ENCODE data around the gene EEIG1.

EEIG1 gene

DNA sequence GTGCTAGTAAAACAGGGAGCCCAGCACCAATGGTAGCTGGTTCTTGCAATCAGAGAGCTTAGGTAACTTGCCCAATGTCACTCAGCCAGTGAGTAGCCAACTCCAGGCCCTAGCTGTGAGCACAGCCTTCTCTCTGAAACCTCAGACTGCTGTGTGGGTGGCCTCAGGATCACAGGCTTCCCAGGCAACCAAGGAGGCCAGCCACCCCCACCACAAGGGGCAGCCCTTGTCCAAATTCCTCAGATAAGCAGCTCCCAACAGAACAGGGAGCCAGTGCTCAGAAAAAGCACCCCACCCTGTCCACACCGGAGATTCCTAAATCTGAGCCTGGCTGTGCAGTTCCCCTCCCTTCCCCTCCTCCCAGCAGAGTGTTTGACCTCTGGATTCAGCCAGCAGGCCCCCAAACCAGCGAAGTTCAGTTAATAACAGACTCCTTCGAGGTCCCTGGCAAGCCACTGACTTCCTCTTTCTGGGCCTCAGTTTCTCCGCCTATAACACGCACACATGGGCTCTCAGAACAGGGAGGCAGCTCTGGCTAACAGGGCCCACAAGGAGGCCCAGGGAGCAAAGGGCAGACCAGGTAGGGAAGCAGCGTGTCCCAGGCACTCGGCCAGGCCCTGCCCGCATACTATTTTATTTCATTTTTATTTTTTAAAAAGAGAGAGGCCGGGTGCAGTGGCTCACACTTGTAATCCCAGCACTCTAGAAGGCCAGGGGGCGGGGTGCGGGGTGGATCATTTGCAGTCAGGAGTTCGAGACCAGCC is 2.7 kb downstream of the EEIG1 start:
- no peak for DNase-seq (ENCODE audit: low read depth, low spot score)
- no peaks in the 10 kb centered on the region for H3K27me3 ChIP-seq (ENCODE audit: insufficient read depth, insufficient read length)
- no peaks in the 10 kb centered on the region for H3K9me3 ChIP-seq (ENCODE audit: insufficient read depth, low read length)
- H3K4me3 ChIP-seq (ENCODE audit: insufficient read length, low read depth): peak overlapping the region; percentile 27
- H3K4me1 ChIP-seq (ENCODE audit: insufficient read depth, insufficient read length): peaks cover 40% of the 10 kb centered on the region
- peak overlapping the region; percentile 80 for H3K9ac ChIP-seq (ENCODE audit: insufficient read length, low read depth)
- peaks cover 27% of the 10 kb centered on the region for H3K36me3 ChIP-seq (ENCODE audit: insufficient read depth, insufficient read length, low read length)
- TF ChIP-seq SUZ12 (IDR thresholded peaks at IDR 0.05; ENCODE audit: extremely low read depth, insufficient read depth, insufficient read length) (no peak), ZNF274 (IDR thresholded peaks at IDR 0.05; ENCODE audit: low read depth, low read length) (no peak), YY1 (IDR thresholded peaks at IDR 0.05; ENCODE audit: insufficient read depth, insufficient read length) (no peak)

DNA sequence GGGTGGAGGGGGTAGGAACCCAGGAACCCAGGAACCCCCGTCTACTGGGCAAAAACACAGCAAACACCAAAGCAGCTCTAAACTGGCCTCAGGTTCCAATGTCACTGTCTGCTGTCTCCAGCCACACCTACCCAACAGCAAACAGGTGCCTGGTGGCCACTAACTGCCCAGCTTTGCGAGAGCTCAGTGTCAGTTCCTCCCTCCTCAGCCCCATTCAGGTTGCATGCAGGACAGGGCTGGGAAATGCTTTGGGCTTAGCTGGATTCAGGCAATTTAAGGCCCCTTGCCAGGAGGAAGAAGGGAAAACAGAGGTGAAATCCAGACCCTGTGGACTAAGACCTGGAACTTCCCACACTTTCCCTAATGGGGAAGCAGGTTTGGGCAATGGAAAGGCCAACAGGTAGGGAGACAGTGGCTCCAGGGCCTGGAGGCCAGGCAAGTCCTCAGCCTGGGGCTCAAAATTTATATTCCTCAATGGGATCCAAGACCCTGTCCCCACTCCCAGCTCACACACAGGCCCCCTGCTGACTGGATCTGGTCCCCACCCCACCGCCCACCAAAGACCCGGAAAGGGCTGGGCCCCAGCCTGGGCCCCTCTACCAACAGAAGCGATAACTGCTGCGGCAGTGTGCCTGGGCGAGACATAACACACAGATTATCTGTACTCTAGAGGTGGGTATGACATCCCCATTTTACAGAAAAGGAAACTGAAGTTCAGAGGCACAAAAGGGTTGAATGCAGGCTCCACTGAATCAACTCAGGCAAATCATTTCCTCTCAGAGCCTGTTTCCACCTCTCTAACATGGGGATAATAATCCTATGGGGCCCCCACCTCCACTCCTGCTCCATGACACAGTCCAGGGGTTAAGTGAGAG is 3.5 kb downstream of the EEIG1 start:
- Histone ChIP-seq H3K4me3 (ENCODE audit: insufficient read length, low read depth) (peak overlapping the region; percentile 27), H3K27me3 (ENCODE audit: insufficient read depth, insufficient read length) (no peaks in the 10 kb centered on the region), H3K9ac (ENCODE audit: insufficient read length, low read depth) (peak overlapping the region; percentile 80), H3K4me1 (ENCODE audit: insufficient read depth, insufficient read length) (peaks cover 43% of the 10 kb centered on the region), H3K36me3 (ENCODE audit: insufficient read depth, insufficient read length, low read length) (peaks cover 27% of the 10 kb centered on the region), H3K9me3 (ENCODE audit: insufficient read depth, low read length) (no peaks in the 10 kb centered on the region)
- no peak for DNase-seq (ENCODE audit: low read depth, low spot score)
- TF ChIP-seq ZNF274 (IDR thresholded peaks at IDR 0.05; ENCODE audit: low read depth, low read length) (no peak), SUZ12 (IDR thresholded peaks at IDR 0.05; ENCODE audit: extremely low read depth, insufficient read depth, insufficient read length) (no peak), YY1 (IDR thresholded peaks at IDR 0.05; ENCODE audit: insufficient read depth, insufficient read length) (no peak)

DNA sequence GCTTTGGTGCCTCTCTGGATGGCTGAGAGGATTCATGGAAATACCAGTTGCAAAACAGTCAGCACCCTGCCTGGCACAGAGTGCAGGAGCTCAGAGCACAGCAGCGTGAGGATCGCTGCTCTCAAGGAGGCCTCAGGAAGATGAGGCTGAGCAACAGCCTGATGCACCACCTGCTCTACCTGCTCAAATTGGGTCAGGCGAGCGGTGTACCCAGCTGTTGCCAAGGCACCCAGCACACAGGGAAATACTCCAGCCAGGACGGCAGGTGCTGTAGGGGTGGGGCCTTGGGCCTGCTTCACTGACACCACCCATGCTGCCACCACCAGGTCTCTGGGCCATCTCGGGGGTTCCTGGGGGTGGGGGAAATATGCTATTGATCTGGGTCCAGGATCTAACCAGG is 4.3 kb downstream of the EEIG1 start:
- peaks cover 41% of the 10 kb centered on the region for H3K4me1 ChIP-seq (ENCODE audit: insufficient read depth, insufficient read length)
- no peak overlapping the region for H3K4me3 ChIP-seq (ENCODE audit: insufficient read length, low read depth)
- TF ChIP-seq ZNF274 (IDR thresholded peaks at IDR 0.05; ENCODE audit: low read depth, low read length) (no peak), SUZ12 (IDR thresholded peaks at IDR 0.05; ENCODE audit: extremely low read depth, insufficient read depth, insufficient read length) (no peak), YY1 (IDR thresholded peaks at IDR 0.05; ENCODE audit: insufficient read depth, insufficient read length) (no peak)
- H3K9ac ChIP-seq (ENCODE audit: insufficient read length, low read depth): no peak overlapping the region
- no peak for DNase-seq (ENCODE audit: low read depth, low spot score)
- no peaks in the 10 kb centered on the region for H3K9me3 ChIP-seq (ENCODE audit: insufficient read depth, low read length)
- H3K36me3 ChIP-seq (ENCODE audit: insufficient read depth, insufficient read length, low read length): peaks cover 27% of the 10 kb centered on the region
- H3K27me3 ChIP-seq (ENCODE audit: insufficient read depth, insufficient read length): no peaks in the 10 kb centered on the region

GRCh38 chr9:127975376-127976315 is 5.1 kb downstream of the EEIG1 start:
- H3K4me1 ChIP-seq (ENCODE audit: insufficient read depth, insufficient read length): peaks cover 47% of the 10 kb centered on the region
- H3K9ac ChIP-seq (ENCODE audit: insufficient read length, low read depth): peak overlapping the region; percentile 4
- H3K27me3 ChIP-seq (ENCODE audit: insufficient read depth, insufficient read length): no peaks in the 10 kb centered on the region
- no peaks in the 10 kb centered on the region for H3K9me3 ChIP-seq (ENCODE audit: insufficient read depth, low read length)
- peaks cover 27% of the 10 kb centered on the region for H3K36me3 ChIP-seq (ENCODE audit: insufficient read depth, insufficient read length, low read length)
- no peak for DNase-seq (ENCODE audit: low read depth, low spot score)
- no peak for TF ChIP-seq YY1 (IDR thresholded peaks at IDR 0.05; ENCODE audit: insufficient read depth, insufficient read length)
- no peak for TF ChIP-seq SUZ12 (IDR thresholded peaks at IDR 0.05; ENCODE audit: extremely low read depth, insufficient read depth, insufficient read length)
- no peak for TF ChIP-seq ZNF274 (IDR thresholded peaks at IDR 0.05; ENCODE audit: low read depth, low read length)
- H3K4me3 ChIP-seq (ENCODE audit: insufficient read length, low read depth): no peak overlapping the region

- H3K9ac ChIP-seq (ENCODE audit: insufficient read length, low read depth): no peak overlapping the region
- H3K9me3 ChIP-seq (ENCODE audit: insufficient read depth, low read length): no peaks in the 10 kb centered on the region
- H3K4me3 ChIP-seq (ENCODE audit: insufficient read length, low read depth): no peak overlapping the region
- H3K4me1 ChIP-seq (ENCODE audit: insufficient read depth, insufficient read length): peaks cover 50% of the 10 kb centered on the region
- H3K27me3 ChIP-seq (ENCODE audit: insufficient read depth, insufficient read length): no peaks in the 10 kb centered on the region
- H3K36me3 ChIP-seq (ENCODE audit: insufficient read depth, insufficient read length, low read length): peaks cover 27% of the 10 kb centered on the region
- no peak for TF ChIP-seq ZNF274 (IDR thresholded peaks at IDR 0.05; ENCODE audit: low read depth, low read length)
- no peak for TF ChIP-seq YY1 (IDR thresholded peaks at IDR 0.05; ENCODE audit: insufficient read depth, insufficient read length)
- no peak for TF ChIP-seq SUZ12 (IDR thresholded peaks at IDR 0.05; ENCODE audit: extremely low read depth, insufficient read depth, insufficient read length)
- no peak for DNase-seq (ENCODE audit: low read depth, low spot score)
Observed at GRCh38 chr9:127974769-127975261, 6.0 kb downstream of the EEIG1 start.

- Histone ChIP-seq H3K4me1 (ENCODE audit: insufficient read depth, insufficient read length) (peaks cover 50% of the 10 kb centered on the region), H3K27me3 (ENCODE audit: insufficient read depth, insufficient read length) (no peaks in the 10 kb centered on the region), H3K36me3 (ENCODE audit: insufficient read depth, insufficient read length, low read length) (peaks cover 27% of the 10 kb centered on the region), H3K4me3 (ENCODE audit: insufficient read length, low read depth) (no peak overlapping the region), H3K9ac (ENCODE audit: insufficient read length, low read depth) (no peak overlapping the region), H3K9me3 (ENCODE audit: insufficient read depth, low read length) (no peaks in the 10 kb centered on the region)
- no peak for DNase-seq (ENCODE audit: low read depth, low spot score)
- TF ChIP-seq SUZ12 (IDR thresholded peaks at IDR 0.05; ENCODE audit: extremely low read depth, insufficient read depth, insufficient read length) (no peak), YY1 (IDR thresholded peaks at IDR 0.05; ENCODE audit: insufficient read depth, insufficient read length) (no peak), ZNF274 (IDR thresholded peaks at IDR 0.05; ENCODE audit: low read depth, low read length) (no peak)
Observed at GRCh38 chr9:127974001-127974768, 6.6 kb downstream of the EEIG1 start.

Data from NT2/D1 (cell line).